H1 (cell line): ENCODE data around the gene PPP1R12C. TPM values are rescaled to one million over a fixed set of nuclear protein-coding genes. Genes with fewer than 3 reads are reported as not detected.

Experiments
- BCL11A ChIP-seq, 2 experiments: IDR thresholded peaks; one replicate each; pipeline ENCODE4 v1.6.1; 2011; ENCODE audit warnings: low read depth in 2 of 2, low read length in 2 of 2, mild to moderate bottlenecking in 2 of 2
- CBX8 ChIP-seq: fragments of 300-800, 300-1000 bp; sonication (generic); IDR thresholded peaks from 2 replicates; pipeline ENCODE4 v1.7.1; 2016; ENCODE audit warnings: low read depth, low read length, borderline replicate concordance
- CEBPB ChIP-seq: IDR thresholded peaks from 2 replicates; pipeline ENCODE4 v1.6.1; 2012; ENCODE audit warnings: low read depth, low read length
- FOSL1 ChIP-seq: IDR thresholded peaks from 2 replicates; pipeline ENCODE4 v1.6.1; 2011; ENCODE audit warnings: mild to moderate bottlenecking, low read depth, low read length, moderate library complexity; ENCODE audit not compliant: insufficient read depth
- JUN ChIP-seq: IDR thresholded peaks from 2 replicates; pipeline ENCODE4 v1.6.1; 2011; ENCODE audit warnings: low read depth, mild to moderate bottlenecking, improper control_type of control experiment, low read length
- KDM4A ChIP-seq: IDR thresholded peaks from one replicate; pipeline ENCODE4 v1.7.1; 2012; ENCODE audit warnings: low read depth, mild to moderate bottlenecking, moderate library complexity, low read length, inconsistent platforms; ENCODE audit not compliant: severe bottlenecking
- MAFK ChIP-seq: IDR thresholded peaks from 2 replicates; pipeline ENCODE4 v1.6.1; 2012; ENCODE audit warnings: low read depth, mild to moderate bottlenecking, improper control_type of control experiment, low read length
- SIN3A ChIP-seq, 2 experiments: IDR thresholded peaks in 1 of 2; conservative IDR thresholded peaks in 1 of 2; 2 replicates each; pipeline ENCODE4 v1.6.1; 2011 to 2012; ENCODE audit warnings: low read length in 2 of 2, improper control_type of control experiment in 1 of 2, low read depth in 1 of 2, mild to moderate bottlenecking in 1 of 2
- polyA plus RNA-seq, 7 experiments: library from polyadenylated mRNA; depleted of rRNA in 3 of 7; stranded (reverse) in 5 of 7; unstranded in 2 of 7; fragments of >200 nt in 5 of 7; fragments of 200-250 nt in 2 of 7; gene quantifications; 1 replicate in 5 of 7; 2 replicates in 1 of 7; 4 replicates in 1 of 7; pipeline versions ENCODE4 v1.2.1 to v1.2.3, GENCODE V29; 2011 to 2013; ENCODE audit warnings: missing spikeins in 2 of 7, mixed read lengths in 2 of 7
- total RNA-seq: library from RNA; stranded (reverse); fragmentation: NEBNext Ultra II Directional; extraction: Animal tissue kit (Norgen Biotek cat#: 25700); gene quantifications from 2 replicates; pipeline ENCODE4 v1.2.1, GENCODE V29; 2021

The PPP1R12C gene
- total and polyA plus RNA-seq, 2 of the 8 experiments (the other 6 are each of a cell fraction or from before 2014, with no cell fraction given) = 31.7 to 71.5 TPM

GRCh38 chr19:55153652-55154264, 36.3 kb upstream of the PPP1R12C start (continued):
- TF ChIP-seq CEBPB = no peak
- TF ChIP-seq MAFK = no peak
- TF ChIP-seq FOSL1 = no peak
- no peak for TF ChIP-seq SIN3A (conservative IDR thresholded peaks at IDR 0.05 in 1 of 2, IDR thresholded peaks at IDR 0.05 in 1 of 2; ENCODE audit: low read depth in 1 of 2, low read length in 2 of 2)
- TF ChIP-seq BCL11A (IDR thresholded peaks at IDR 0.05; ENCODE audit: low read depth in 2 of 2, low read length in 2 of 2) = no peak
- TF ChIP-seq KDM4A = no peak
- TF ChIP-seq JUN = no peak
- TF ChIP-seq CBX8 = no peak
